GM23338 (cell line): ENCODE measurements around the gene LILRA5. TPM values are rescaled to one million over a fixed set of nuclear protein-coding genes. Genes with fewer than 3 reads are reported as not detected.

Source experiments
- ATAC-seq: fragments of 200-7000 bp; cut with Tn5 transposase; 3 replicates; pipeline ENCODE4 v1.9.1; 2020
- DNase-seq: peaks from one replicate; pipeline ENCODE4 v3.0.0-alpha.2; 2015; ENCODE audit warnings: low spot score
- H2AFZ ChIP-seq: fragments of 200-600 bp; sonication (generic); 2 replicates; pipeline ENCODE4 v1.8.0; 2016; ENCODE audit warnings: antibody characterized with exemption, mild to moderate bottlenecking, moderate library complexity
- H3F3A ChIP-seq: fragments of 200-600 bp; sonication (generic); replicated peaks from 2 replicates; pipeline ENCODE4 v1.8.0; 2017; ENCODE audit warnings: antibody characterized with exemption, mixed run types, low read depth
- H3K27ac ChIP-seq: fragments of 200-600 bp; sonication (generic); 2 replicates; pipeline ENCODE4 v1.6.1; 2016; ENCODE audit warnings: low read depth
- H3K27me3 ChIP-seq: fragments of 200-600 bp; sonication (generic); 2 replicates; pipeline ENCODE4 v1.8.0; 2016; ENCODE audit warnings: mild to moderate bottlenecking, mixed run types, moderate library complexity; ENCODE audit not compliant: insufficient read depth
- H3K36me3 ChIP-seq: fragments of 200-600 bp; sonication (generic); 2 replicates; pipeline ENCODE4 v1.8.0; 2016; ENCODE audit warnings: mild to moderate bottlenecking; ENCODE audit not compliant: insufficient read depth
- H3K4me1 ChIP-seq: fragments of 200-600 bp; sonication (generic); 2 replicates; pipeline ENCODE4 v1.8.0; 2016; ENCODE audit warnings: mild to moderate bottlenecking, moderate library complexity; ENCODE audit not compliant: insufficient read depth
- H3K4me2 ChIP-seq: fragments of 200-600 bp; sonication (generic); 2 replicates; pipeline ENCODE4 v1.7.1; 2017; ENCODE audit warnings: mixed run types
- H3K4me3 ChIP-seq: fragments of 200-600 bp; sonication (generic); 2 replicates; pipeline ENCODE4 v1.6.1; 2016; ENCODE audit warnings: mixed run types
- H3K79me2 ChIP-seq: fragments of 200-600 bp; sonication (generic); replicated peaks from 2 replicates; pipeline ENCODE4 v1.8.0; 2017; ENCODE audit warnings: mild to moderate bottlenecking; ENCODE audit not compliant: insufficient read depth
- H3K9me2 ChIP-seq: fragments of 200-600 bp; sonication (generic); 2 replicates; pipeline ENCODE4 v1.8.0; 2017; ENCODE audit not compliant: insufficient read depth
- H4K20me1 ChIP-seq: fragments of 200-600 bp; sonication (generic); replicated peaks from 2 replicates; pipeline ENCODE4 v1.8.0; 2017; ENCODE audit warnings: mild to moderate bottlenecking; ENCODE audit not compliant: insufficient read depth
- H3K27ac Mint-ChIP-seq: 2 replicates; pipeline ENCODE4 v1.8.0; 2020; ENCODE audit warnings: inconsistent platforms, mild to moderate bottlenecking, moderate library complexity, mixed read lengths
- H3K27me3 Mint-ChIP-seq: 3 replicates; pipeline ENCODE4 v1.8.0; 2022; ENCODE audit warnings: low read depth, mild to moderate bottlenecking, moderate library complexity, mixed read lengths, inconsistent platforms; ENCODE audit not compliant: insufficient read depth, poor library complexity
- H3K36me3 Mint-ChIP-seq: 3 replicates; pipeline ENCODE4 v1.8.0; 2021; ENCODE audit warnings: low read depth, mild to moderate bottlenecking, inconsistent platforms, moderate library complexity, mixed read lengths
- H3K4me1 Mint-ChIP-seq: 3 replicates; pipeline ENCODE4 v1.8.0; 2020; ENCODE audit warnings: mild to moderate bottlenecking, inconsistent platforms, mixed read lengths
- H3K4me3 Mint-ChIP-seq: 3 replicates; pipeline ENCODE4 v1.8.0; 2021; ENCODE audit warnings: moderate library complexity, mild to moderate bottlenecking, inconsistent platforms, mixed read lengths
- H3K9me3 Mint-ChIP-seq: 3 replicates; pipeline ENCODE4 v1.8.0; 2020; ENCODE audit warnings: moderate library complexity, mild to moderate bottlenecking, inconsistent platforms, mixed read lengths
- ETS1 ChIP-seq: IDR thresholded peaks from 2 replicates; pipeline ENCODE4 v1.6.1; 2016; ENCODE audit warnings: antibody characterized with exemption
- EZH2phosphoT487 ChIP-seq: fragments of 200-600 bp; sonication (generic); IDR thresholded peaks from one replicate; pipeline ENCODE4 v1.8.1; 2018; ENCODE audit warnings: antibody characterized with exemption; ENCODE audit not compliant: unreplicated experiment
- NANOG ChIP-seq: IDR thresholded peaks from 2 replicates; pipeline ENCODE4 v1.6.1; 2016; ENCODE audit warnings: antibody characterized with exemption, borderline replicate concordance
- STAT1 ChIP-seq: IDR thresholded peaks from one replicate; pipeline ENCODE4 v1.6.1; 2016; ENCODE audit warnings: antibody characterized with exemption; ENCODE audit not compliant: unreplicated experiment
- polyA plus RNA-seq: library from polyadenylated mRNA; unstranded; fragments of >200 nt; fragmentation: Nextera tagmentation; extraction: Ambion mirVana; gene quantifications from 2 replicates; pipeline ENCODE4 v1.2.1, GENCODE V29; 2016
- total RNA-seq: library from RNA; depleted of rRNA; stranded (reverse); fragments of >200 nt; shearing (Covaris generic); gene quantifications from 2 replicates; pipeline ENCODE4 v1.2.3, GENCODE V29; 2014
- TF ChIP-seq, protein P1 (sequence below): fragments of 250-450 bp; sonication (Bioruptor Pico); IDR thresholded peaks from 2 replicates; pipeline ENCODE4 v1.5.0; 2020; ENCODE audit warnings: mild to moderate bottlenecking, moderate library complexity

LILRA5 gene
- total and polyA plus RNA-seq, 2 experiments from 2014 or later: not detected

DNA sequence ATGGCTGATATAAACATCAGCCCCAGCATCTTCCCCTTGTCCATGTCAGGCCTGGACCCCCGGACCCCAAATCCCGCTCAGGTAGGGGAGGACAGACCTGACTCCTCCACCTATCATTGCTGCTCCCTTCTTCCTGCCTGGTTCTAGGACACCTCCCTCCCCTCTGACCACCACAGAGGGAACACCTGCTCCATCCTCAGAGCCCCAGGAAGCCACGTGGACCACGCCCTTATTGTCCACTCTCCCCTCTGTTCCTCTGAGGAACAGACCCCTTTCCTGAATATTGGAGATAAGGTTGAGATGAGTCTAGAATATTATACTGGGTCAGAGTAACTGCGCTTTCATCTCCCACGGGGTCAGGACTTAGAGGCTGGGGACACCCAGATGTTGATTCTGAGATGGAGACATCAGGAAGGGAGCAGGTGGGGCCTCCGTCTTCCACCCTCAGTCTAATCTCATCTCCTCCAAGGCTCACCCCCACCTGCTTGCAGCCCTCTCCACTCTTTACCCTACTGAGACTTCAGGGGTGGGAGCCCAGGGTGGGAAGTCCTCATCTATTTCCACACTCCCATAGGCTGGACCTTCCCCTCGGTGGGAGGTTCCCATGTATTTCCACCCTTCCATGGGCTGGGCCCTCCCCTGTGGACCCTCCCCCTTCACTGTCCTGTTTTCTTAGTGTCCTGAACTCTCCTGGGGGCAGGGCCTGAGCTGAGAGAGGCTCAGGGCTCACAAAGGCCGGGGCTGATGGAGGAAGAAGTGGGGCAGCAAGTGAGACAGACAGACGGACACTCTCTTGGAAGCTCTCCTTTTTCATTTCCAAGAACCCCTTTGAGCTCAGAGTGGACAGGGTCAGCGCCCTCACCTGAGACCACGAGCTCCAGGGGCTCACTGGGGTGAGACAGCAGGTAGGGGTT, 23.3 kb upstream of the LILRA5 start:
- H3K4me3 ChIP-seq: no peak overlapping the region
- Mint-ChIP-seq H3K4me3 (no peak overlapping the region), H3K36me3 (no peaks in the 10 kb centered on the region; the same call in 1 of the 3 replicates), H3K27me3 (peaks cover 9% of the 10 kb centered on the region), H3K9me3 (no peaks in the 10 kb centered on the region), H3K27ac (no peak overlapping the region), H3K4me1 (peaks cover 8% of the 10 kb centered on the region)
- no peak overlapping the region for H3K4me2 ChIP-seq
- no peak for TF ChIP-seq ETS1
- TF ChIP-seq STAT1: no peak
- no peak for TF ChIP-seq NANOG
- TF ChIP-seq, protein P1, sequence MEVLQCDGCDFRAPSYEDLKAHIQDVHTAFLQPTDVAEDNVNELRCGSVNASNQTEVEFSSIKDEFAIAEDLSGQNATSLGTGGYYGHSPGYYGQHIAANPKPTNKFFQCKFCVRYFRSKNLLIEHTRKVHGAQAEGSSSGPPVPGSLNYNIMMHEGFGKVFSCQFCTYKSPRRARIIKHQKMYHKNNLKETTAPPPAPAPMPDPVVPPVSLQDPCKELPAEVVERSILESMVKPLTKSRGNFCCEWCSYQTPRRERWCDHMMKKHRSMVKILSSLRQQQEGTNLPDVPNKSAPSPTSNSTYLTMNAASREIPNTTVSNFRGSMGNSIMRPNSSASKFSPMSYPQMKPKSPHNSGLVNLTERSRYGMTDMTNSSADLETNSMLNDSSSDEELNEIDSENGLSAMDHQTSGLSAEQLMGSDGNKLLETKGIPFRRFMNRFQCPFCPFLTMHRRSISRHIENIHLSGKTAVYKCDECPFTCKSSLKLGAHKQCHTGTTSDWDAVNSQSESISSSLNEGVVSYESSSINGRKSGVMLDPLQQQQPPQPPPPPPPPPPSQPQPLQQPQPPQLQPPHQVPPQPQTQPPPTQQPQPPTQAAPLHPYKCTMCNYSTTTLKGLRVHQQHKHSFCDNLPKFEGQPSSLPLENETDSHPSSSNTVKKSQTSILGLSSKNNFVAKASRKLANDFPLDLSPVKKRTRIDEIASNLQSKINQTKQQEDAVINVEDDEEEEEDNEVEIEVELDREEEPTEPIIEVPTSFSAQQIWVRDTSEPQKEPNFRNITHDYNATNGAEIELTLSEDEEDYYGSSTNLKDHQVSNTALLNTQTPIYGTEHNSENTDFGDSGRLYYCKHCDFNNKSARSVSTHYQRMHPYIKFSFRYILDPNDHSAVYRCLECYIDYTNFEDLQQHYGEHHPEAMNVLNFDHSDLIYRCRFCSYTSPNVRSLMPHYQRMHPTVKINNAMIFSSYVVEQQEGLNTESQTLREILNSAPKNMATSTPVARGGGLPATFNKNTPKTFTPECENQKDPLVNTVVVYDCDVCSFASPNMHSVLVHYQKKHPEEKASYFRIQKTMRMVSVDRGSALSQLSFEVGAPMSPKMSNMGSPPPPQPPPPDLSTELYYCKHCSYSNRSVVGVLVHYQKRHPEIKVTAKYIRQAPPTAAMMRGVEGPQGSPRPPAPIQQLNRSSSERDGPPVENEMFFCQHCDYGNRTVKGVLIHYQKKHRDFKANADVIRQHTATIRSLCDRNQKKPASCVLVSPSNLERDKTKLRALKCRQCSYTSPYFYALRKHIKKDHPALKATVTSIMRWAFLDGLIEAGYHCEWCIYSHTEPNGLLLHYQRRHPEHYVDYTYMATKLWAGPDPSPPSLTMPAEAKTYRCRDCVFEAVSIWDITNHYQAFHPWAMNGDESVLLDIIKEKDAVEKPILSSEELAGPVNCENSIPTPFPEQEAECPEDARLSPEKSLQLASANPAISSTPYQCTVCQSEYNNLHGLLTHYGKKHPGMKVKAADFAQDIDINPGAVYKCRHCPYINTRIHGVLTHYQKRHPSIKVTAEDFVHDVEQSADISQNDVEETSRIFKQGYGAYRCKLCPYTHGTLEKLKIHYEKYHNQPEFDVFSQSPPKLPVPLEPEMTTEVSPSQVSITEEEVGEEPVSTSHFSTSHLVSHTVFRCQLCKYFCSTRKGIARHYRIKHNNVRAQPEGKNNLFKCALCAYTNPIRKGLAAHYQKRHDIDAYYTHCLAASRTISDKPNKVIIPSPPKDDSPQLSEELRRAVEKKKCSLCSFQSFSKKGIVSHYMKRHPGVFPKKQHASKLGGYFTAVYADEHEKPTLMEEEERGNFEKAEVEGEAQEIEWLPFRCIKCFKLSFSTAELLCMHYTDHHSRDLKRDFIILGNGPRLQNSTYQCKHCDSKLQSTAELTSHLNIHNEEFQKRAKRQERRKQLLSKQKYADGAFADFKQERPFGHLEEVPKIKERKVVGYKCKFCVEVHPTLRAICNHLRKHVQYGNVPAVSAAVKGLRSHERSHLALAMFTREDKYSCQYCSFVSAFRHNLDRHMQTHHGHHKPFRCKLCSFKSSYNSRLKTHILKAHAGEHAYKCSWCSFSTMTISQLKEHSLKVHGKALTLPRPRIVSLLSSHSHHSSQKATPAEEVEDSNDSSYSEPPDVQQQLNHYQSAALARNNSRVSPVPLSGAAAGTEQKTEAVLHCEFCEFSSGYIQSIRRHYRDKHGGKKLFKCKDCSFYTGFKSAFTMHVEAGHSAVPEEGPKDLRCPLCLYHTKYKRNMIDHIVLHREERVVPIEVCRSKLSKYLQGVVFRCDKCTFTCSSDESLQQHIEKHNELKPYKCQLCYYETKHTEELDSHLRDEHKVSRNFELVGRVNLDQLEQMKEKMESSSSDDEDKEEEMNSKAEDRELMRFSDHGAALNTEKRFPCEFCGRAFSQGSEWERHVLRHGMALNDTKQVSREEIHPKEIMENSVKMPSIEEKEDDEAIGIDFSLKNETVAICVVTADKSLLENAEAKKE: no peak
- no peak for TF ChIP-seq EZH2phosphoT487
- no peak overlapping the region for H3K27ac ChIP-seq
- no peaks in the 10 kb centered on the region for H3K9me2 ChIP-seq
- ATAC-seq (no peak), DNase-seq (no peak)
- no peaks in the 10 kb centered on the region for H3K27me3 ChIP-seq
- no peaks in the 10 kb centered on the region for H3F3A ChIP-seq
- H4K20me1 ChIP-seq: no peaks in the 10 kb centered on the region
- H2AFZ ChIP-seq: no peak overlapping the region
- no peaks in the 10 kb centered on the region for H3K79me2 ChIP-seq
- H3K4me1 ChIP-seq: no peaks in the 10 kb centered on the region
- H3K36me3 ChIP-seq: no peaks in the 10 kb centered on the region
